ENCODE data around the gene TUBA3E. TPM values are rescaled to one million over a fixed set of nuclear protein-coding genes. Genes with fewer than 3 reads are reported as not detected.
"Not testable (repeated sequence)": the region's sequence is repeated elsewhere in the genome, so short reads cannot be mapped to it uniquely, and the experiment has no call there.

TUBA3E gene
- total and polyA plus RNA-seq, 9 of the 15 experiments (the other 6 are each of a cell fraction or from before 2014, with no cell fraction given), result 0.09 to 0.30 (median 0.13) TPM; not detected in 3

DNA sequence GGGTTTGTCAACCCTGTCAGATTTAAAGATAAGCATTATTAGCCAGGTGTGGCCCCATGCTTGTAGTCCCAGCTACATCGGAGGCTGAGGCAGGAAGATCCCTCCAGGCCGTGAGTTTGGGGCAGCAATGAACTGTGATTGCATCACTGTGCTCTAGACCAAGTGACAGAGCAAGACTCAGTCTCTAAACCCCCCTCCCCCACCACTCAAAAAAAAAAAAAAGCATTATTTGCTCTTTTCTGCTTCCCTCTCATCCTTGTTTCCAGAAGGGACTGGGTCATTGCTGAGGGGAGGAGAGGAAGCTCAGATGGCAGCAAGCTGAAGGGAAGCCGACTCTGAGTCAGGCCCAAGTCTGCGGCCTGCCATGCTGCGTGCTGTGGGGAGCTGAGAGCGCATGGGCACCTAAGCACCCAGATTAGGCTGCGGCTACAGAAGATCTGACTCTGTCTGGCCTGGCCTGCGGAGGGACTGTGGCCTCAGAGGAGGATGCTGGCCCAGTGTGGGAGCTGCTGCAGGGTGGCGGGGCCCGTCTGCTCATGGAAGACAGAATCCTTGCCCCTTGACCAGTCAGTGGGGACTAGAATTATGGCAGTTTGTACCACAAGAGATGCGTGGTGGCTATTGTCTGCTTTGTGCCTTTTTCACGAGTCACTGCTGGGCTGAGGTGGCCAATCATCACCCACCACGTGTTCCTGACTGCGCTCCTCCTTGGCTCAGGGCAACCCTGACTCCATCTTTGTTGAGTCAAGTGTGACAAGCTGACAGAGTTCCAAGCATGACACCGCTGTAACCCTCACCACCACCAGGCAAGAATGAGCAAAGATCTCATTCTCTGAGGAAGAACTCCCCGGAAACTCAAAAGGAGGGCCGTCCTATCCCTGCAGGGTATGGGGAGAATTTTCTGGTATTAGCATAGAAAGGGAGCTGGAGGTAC, 10.1 kb downstream of the TUBA3E start:
- in situ Hi-C loops (cut with MboI); H3K27me3 ChIP-seq (ENCODE audit: control insufficient read depth in 2 of 2, insufficient read depth in 2 of 2, low read length in 2 of 2); CTCF ChIA-PET (ENCODE audit: low intra/inter-chr PET ratio); H2AFZ ChIP-seq (ENCODE audit: low read depth, low read length); H3K4me3 ChIP-seq; H3K4me2 ChIP-seq (ENCODE audit: insufficient read depth, low read length); DNase-seq (ENCODE audit: extremely low read depth in 1 of 4, low spot score in 3 of 4); H3K9me1 ChIP-seq (ENCODE audit: control insufficient read depth, insufficient read depth, low read length); H3K9me3 ChIP-seq (replicated peaks; ENCODE audit: control insufficient read depth, insufficient read depth, low read depth, low read length); H3K27ac ChIP-seq (ENCODE audit: extremely low read depth, low read depth, low read length); BruUV-seq (replicated peaks); H4K20me1 ChIP-seq (replicated peaks; ENCODE audit: control insufficient read depth, insufficient read depth, low read length); TF ChIP-seq NR2C1 (IDR thresholded peaks at IDR 0.05): not testable (repeated sequence)
- H3K4me1 ChIP-seq (replicated peaks in 1 of 2; ENCODE audit: control insufficient read depth in 2 of 2, insufficient read depth in 2 of 2, low read length in 2 of 2), result peaks cover 9 to 25% of the 10 kb centered on the region in 2 experiments; a peak in 4 of 5 replicates
- TF ChIP-seq DMBX1 (CRISPR knock-in tag; IDR thresholded peaks at IDR 0.05; ENCODE audit: borderline replicate concordance) (0 out of 2 replicates have a peak, but pooled peaks have one; percentile 73), ZNF384 (IDR thresholded peaks at IDR 0.05; ENCODE audit: low read depth, low read length) (peak; percentile 64), POLR2G (IDR thresholded peaks at IDR 0.05; ENCODE audit: low read depth, low read length) (peak; percentile 39; the same call in 1 of the 2 replicates), CEBPG (CRISPR knock-in tag; IDR thresholded peaks at IDR 0.05) (peak; percentile 60; the same call in 1 of the 2 replicates), CEBPG (tag; conservative IDR thresholded peaks at IDR 0.05 in 1 of 2, IDR thresholded peaks at IDR 0.05 in 1 of 2) (0 out of 4 replicates have a peak, but pooled peaks of 1 of the 2 experiments have one; percentile 32), NR2C1 (tag; IDR thresholded peaks at IDR 0.05) (peak; percentile 40; the same call in 1 of the 2 replicates)
- TF ChIP-seq, protein P1, sequence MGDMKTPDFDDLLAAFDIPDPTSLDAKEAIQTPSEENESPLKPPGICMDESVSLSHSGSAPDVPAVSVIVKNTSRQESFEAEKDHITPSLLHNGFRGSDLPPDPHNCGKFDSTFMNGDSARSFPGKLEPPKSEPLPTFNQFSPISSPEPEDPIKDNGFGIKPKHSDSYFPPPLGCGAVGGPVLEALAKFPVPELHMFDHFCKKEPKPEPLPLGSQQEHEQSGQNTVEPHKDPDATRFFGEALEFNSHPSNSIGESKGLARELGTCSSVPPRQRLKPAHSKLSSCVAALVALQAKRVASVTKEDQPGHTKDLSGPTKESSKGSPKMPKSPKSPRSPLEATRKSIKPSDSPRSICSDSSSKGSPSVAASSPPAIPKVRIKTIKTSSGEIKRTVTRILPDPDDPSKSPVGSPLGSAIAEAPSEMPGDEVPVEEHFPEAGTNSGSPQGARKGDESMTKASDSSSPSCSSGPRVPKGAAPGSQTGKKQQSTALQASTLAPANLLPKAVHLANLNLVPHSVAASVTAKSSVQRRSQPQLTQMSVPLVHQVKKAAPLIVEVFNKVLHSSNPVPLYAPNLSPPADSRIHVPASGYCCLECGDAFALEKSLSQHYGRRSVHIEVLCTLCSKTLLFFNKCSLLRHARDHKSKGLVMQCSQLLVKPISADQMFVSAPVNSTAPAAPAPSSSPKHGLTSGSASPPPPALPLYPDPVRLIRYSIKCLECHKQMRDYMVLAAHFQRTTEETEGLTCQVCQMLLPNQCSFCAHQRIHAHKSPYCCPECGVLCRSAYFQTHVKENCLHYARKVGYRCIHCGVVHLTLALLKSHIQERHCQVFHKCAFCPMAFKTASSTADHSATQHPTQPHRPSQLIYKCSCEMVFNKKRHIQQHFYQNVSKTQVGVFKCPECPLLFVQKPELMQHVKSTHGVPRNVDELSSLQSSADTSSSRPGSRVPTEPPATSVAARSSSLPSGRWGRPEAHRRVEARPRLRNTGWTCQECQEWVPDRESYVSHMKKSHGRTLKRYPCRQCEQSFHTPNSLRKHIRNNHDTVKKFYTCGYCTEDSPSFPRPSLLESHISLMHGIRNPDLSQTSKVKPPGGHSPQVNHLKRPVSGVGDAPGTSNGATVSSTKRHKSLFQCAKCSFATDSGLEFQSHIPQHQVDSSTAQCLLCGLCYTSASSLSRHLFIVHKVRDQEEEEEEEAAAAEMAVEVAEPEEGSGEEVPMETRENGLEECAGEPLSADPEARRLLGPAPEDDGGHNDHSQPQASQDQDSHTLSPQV (IDR thresholded peaks at IDR 0.05), result peak; percentile 87
- TF ChIP-seq, protein P2, sequence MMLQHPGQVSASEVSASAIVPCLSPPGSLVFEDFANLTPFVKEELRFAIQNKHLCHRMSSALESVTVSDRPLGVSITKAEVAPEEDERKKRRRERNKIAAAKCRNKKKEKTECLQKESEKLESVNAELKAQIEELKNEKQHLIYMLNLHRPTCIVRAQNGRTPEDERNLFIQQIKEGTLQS (IDR thresholded peaks at IDR 0.05), result peak; percentile 62
- TF ChIP-seq, protein P2 (CRISPR knock-in tag; conservative IDR thresholded peaks at IDR 0.05), result not testable (repeated sequence)
- WGBS (ENCODE audit: insufficient coverage, low coverage, missing lambda C conversion rate), result 84% methylated on average over 12 of the region's 17 CpGs
- ATAC-seq (peak; percentile 45), FAIRE-seq (peak; percentile 66)
- POLR2A ChIA-PET, result interaction anchor here (0.7 kb wide), 1 partner anchor 9 kb away, joined by 3 read pairs; no protein-coding TSS in a partner anchor
- intact Hi-C loops (cut with micrococcal nuclease), result loop anchor here (10.0 kb wide), 1 partner anchor 1297 kb away; no protein-coding TSS in a partner anchor
- H3K79me2 ChIP-seq (ENCODE audit: control insufficient read depth, insufficient read depth, low read length), result peaks cover 20% of the 10 kb centered on the region
- H3K9ac ChIP-seq (ENCODE audit: insufficient read depth in 1 of 2, low read depth in 2 of 2, low read length in 2 of 2), result peak overlapping the region in 1 of 2 experiments; percentile 35; a peak in 1 of 4 replicates
- peaks cover 27% of the 10 kb centered on the region; the same call in 2 of the 3 replicates for H3K36me3 ChIP-seq (ENCODE audit: control insufficient read depth, insufficient read depth, low read length)

All from K562 (cell line).